PC-9 (cell line): ENCODE measurements around the gene MAST1. TPM values are rescaled to one million over a fixed set of nuclear protein-coding genes. Genes with fewer than 3 reads are reported as not detected.
A peak's percentile ranks its signal among the peaks of the same experiment; 100 is the strongest.

Experiments
- Bru-seq: library from RNA; stranded (reverse); fragments of 400-500 nt; gene quantifications from one replicate; lab custom pipeline; 2021; lab: Mats Ljungman, UMichigan
- BruChase-seq, 2 experiments: library from RNA; stranded (reverse); fragments of 400-500 nt; gene quantifications; one replicate each; lab custom pipeline; 2021; lab: Mats Ljungman, UMichigan
- BruUV-seq: library from RNA; stranded (reverse); fragments of 400-500 nt; replicated peaks from 2 replicates; lab custom pipeline; 2021; lab: Mats Ljungman, UMichigan
- CTCF ChIA-PET: fragments of 300-600 bp; sonication (Branson Sonifier 250); formaldehyde crosslinking; loops from one replicate; lab custom pipeline; 2022; ENCODE audit warnings: antibody characterized with exemption; lab: Charles Lee
- POLR2A ChIA-PET: fragments of 300-600 bp; sonication (Branson Sonifier 250); formaldehyde crosslinking; loops from one replicate; lab custom pipeline; 2022; ENCODE audit warnings: antibody characterized with exemption; ENCODE audit not compliant: unreplicated experiment; lab: Charles Lee
- DNase-seq, 2 experiments: peaks; one replicate each; pipeline versions ENCODE4 v3.0.0 to v3.0.0-alpha.2; 2015 to 2022; ENCODE audit warnings: mixed read lengths in 1 of 2
- H2AFZ ChIP-seq: fragments of 200-600 bp; sonication (generic); 2 replicates; pipeline ENCODE4 v1.8.1; 2017; ENCODE audit warnings: antibody characterized with exemption
- H3F3A ChIP-seq: fragments of 200-600 bp; sonication (generic); 2 replicates; pipeline ENCODE4 v1.8.1; 2017; ENCODE audit warnings: antibody characterized with exemption, mild to moderate bottlenecking, low read depth; ENCODE audit not compliant: insufficient read depth
- H3K27ac ChIP-seq: fragments of 200-600 bp; sonication (generic); 2 replicates; pipeline ENCODE4 v1.6.1; 2016; ENCODE audit warnings: mixed run types
- H3K27me3 ChIP-seq: fragments of 200-600 bp; sonication (generic); 2 replicates; pipeline ENCODE4 v1.6.1; 2016; ENCODE audit warnings: low read depth, mixed run types; ENCODE audit not compliant: insufficient read depth
- H3K36me3 ChIP-seq: fragments of 200-600 bp; sonication (generic); 2 replicates; pipeline ENCODE4 v1.6.1; 2016; ENCODE audit warnings: low read depth, mixed run types
- H3K4me1 ChIP-seq: fragments of 200-600 bp; sonication (generic); replicated peaks from 2 replicates; pipeline ENCODE4 v1.6.1; 2016; ENCODE audit warnings: mixed run types; ENCODE audit not compliant: insufficient read depth
- H3K4me2 ChIP-seq: fragments of 200-600 bp; sonication (generic); 2 replicates; pipeline ENCODE4 v1.6.1; 2017; ENCODE audit warnings: mixed run types
- H3K4me3 ChIP-seq: fragments of 200-600 bp; sonication (generic); 2 replicates; pipeline ENCODE4 v1.6.1; 2016; ENCODE audit warnings: mixed run types
- H3K79me2 ChIP-seq: fragments of 200-600 bp; sonication (generic); 2 replicates; pipeline ENCODE4 v1.6.1; 2017; ENCODE audit warnings: low read depth, mixed run types
- H3K9me2 ChIP-seq: fragments of 200-600 bp; sonication (generic); 2 replicates; pipeline ENCODE4 v1.8.1; 2017; ENCODE audit warnings: mild to moderate bottlenecking; ENCODE audit not compliant: insufficient read depth
- H3K9me3 ChIP-seq: fragments of 200-600 bp; sonication (generic); 2 replicates; pipeline ENCODE4 v1.8.1; 2016; ENCODE audit warnings: low read depth; ENCODE audit not compliant: insufficient read depth
- H4K20me1 ChIP-seq: fragments of 200-600 bp; sonication (generic); 2 replicates; pipeline ENCODE4 v1.8.1; 2017; ENCODE audit not compliant: insufficient read depth
- EZH2 ChIP-seq: fragments of 200-600 bp; sonication (generic); IDR thresholded peaks from 2 replicates; pipeline ENCODE4 v1.8.0; 2017; ENCODE audit warnings: antibody characterized with exemption, low read depth
- intact Hi-C: fragments of 100-400 bp; cut with micrococcal nuclease; formaldehyde crosslinking; loops from one replicate; pipeline ENCODE4 v1.10.0; 2022; ENCODE audit not compliant: unreplicated experiment
- long read RNA-seq: library from polyadenylated mRNA; stranded (forward); transcript quantifications from one replicate; pipeline ENCODE4 v2.0.0, GENCODE V29; 2022
- total RNA-seq: library from RNA; stranded (reverse); gene quantifications from 2 replicates; pipeline ENCODE4 v1.2.3, GENCODE V29; 2021
- TF ChIP-seq, protein P1 (sequence below): fragments of 200-600 bp; sonication (generic); conservative IDR thresholded peaks from 2 replicates; pipeline ENCODE4 v1.6.1; 2017; ENCODE audit warnings: mixed run types, antibody characterized with exemption, mild to moderate bottlenecking, moderate library complexity

The MAST1 gene
- total RNA-seq (11.4 and 11.9 TPM in 2 replicates), Bru-seq, nascent RNA (percentile 44 among the genes with signal in this experiment), BruChase-seq, experiment 1, labeled RNA remaining after a 2-hour chase (percentile 41 among the genes with signal in this experiment), BruChase-seq, experiment 2, labeled RNA remaining after a 6-hour chase (percentile 46 among the genes with signal in this experiment)
- long read RNA-seq, partial matches to known transcripts: 7 of 11 reads
- long read RNA-seq, other reads (novel, unspliced or antisense): 4 of 11 reads

DNA sequence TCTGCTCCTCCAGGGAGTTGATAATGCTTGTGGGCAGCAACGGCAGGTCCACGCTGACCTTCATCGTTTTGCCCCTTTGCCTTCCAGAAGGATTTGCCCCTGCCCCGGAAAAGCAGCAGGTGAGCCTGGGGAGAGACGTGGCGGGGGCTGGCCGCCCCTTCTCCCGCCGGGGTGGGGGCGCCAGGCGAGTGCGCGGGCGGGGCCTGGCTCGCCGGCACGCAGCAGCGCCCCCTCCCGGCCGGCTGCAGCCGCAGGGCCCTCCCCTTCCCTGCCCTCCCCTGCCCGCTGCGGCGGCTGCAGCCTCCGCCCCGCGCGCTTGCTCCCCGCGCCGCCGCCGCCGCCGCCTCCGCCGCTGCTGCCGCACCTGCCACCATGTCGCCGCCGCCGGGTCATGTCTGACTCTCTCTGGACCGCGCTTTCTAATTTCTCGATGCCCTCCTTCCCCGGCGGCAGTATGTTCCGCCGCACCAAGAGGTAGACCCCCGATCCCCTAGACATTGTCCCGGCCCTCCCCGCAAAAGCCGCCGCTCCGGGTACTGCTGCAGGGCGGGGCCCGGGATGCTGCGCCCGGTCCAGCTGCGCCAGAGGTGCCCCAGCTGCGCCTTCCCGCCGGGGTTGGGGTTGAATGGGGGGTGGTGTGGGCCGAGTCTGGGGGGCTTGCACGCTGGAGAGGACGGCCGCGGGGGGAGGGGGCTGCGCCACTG, at the start of gene MAST1:
Gene MAST1 (plus strand): TSS at position 334 of the 704 bp plus-strand sequence. CDS start 58 bp downstream, at position 392.
- intact Hi-C loops: no loop called here
- Histone ChIP-seq H2AFZ (peak within 1 kb of the TSS; percentile 81; the same call in 1 of the 2 replicates), H3K4me1 (peaks cover 14% of the 10 kb centered on the region)

DNA sequence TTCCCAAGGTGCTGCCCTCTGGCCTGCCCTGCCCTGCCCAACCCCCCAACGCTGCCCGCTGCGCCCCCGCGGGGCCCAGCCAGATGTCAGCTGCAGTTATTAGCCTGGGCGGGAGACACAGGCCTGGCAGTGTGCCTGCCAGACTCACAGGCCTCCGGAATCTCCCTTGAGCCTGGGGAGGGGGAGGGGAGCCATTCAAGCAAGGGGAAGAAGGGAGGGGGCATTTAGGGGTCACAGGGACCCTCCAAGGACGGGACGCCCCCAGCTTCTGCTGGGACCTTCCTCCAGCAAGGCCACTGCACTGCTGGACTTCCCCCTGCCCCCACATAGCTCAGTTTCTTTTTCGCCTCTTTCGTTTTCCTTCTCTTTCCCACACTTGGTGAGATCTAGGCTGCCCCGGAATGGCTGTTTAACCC, 49.6 kb upstream of the MAST1 start:
- peaks cover 78% of the 10 kb centered on the region for H3F3A ChIP-seq
- H3K4me2 ChIP-seq: peak overlapping the region; percentile 91
- H3K4me1 ChIP-seq: peaks cover 63% of the 10 kb centered on the region
- no peaks in the 10 kb centered on the region for H3K9me3 ChIP-seq
- H3K79me2 ChIP-seq: peaks cover 49% of the 10 kb centered on the region
- ChIA-PET POLR2A (interaction anchor here (0.5 to 1.8 kb wide), 7 partner anchors 10 to 178 kb away, joined by 3 to 18 read pairs (median 4); partner anchors contain the start of genes RNASEH2A, ZNF490 and ZNF791), CTCF (interaction anchor here (0.6 to 1.0 kb wide), 3 partner anchors 23 to 33 kb away, joined by 3 to 8 read pairs (median 3); no protein-coding TSS in a partner anchor)
- peak; percentile 50 to 80 for DNase-seq
- intact Hi-C loops: loop anchor here (5.0 to 10.0 kb wide), 2 partner anchors 374 to 1056 kb away; no protein-coding TSS in a partner anchor
- H3K27me3 ChIP-seq: no peaks in the 10 kb centered on the region
- H3K4me3 ChIP-seq: peak overlapping the region; percentile 73
- H3K36me3 ChIP-seq: no peaks in the 10 kb centered on the region; the same call in 1 of the 2 replicates
- TSS peak; percentile 31 for BruUV-seq
- no peaks in the 10 kb centered on the region for H3K9me2 ChIP-seq
- no peak for TF ChIP-seq EZH2
- TF ChIP-seq, protein P1, sequence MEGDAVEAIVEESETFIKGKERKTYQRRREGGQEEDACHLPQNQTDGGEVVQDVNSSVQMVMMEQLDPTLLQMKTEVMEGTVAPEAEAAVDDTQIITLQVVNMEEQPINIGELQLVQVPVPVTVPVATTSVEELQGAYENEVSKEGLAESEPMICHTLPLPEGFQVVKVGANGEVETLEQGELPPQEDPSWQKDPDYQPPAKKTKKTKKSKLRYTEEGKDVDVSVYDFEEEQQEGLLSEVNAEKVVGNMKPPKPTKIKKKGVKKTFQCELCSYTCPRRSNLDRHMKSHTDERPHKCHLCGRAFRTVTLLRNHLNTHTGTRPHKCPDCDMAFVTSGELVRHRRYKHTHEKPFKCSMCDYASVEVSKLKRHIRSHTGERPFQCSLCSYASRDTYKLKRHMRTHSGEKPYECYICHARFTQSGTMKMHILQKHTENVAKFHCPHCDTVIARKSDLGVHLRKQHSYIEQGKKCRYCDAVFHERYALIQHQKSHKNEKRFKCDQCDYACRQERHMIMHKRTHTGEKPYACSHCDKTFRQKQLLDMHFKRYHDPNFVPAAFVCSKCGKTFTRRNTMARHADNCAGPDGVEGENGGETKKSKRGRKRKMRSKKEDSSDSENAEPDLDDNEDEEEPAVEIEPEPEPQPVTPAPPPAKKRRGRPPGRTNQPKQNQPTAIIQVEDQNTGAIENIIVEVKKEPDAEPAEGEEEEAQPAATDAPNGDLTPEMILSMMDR: 0 out of 2 replicates have a peak, but pooled peaks have one; percentile 4
- peak overlapping the region; percentile 86 for H3K27ac ChIP-seq
- peaks cover 18% of the 10 kb centered on the region for H4K20me1 ChIP-seq
- H2AFZ ChIP-seq: no peak overlapping the region

More for the DNA sequence above, at the start of gene MAST1:
- H3K79me2 ChIP-seq: no peaks in the 10 kb centered on the region
- ChIA-PET POLR2A (no interaction called here), CTCF (no interaction called here)
- no peaks in the 10 kb centered on the region for H3K9me2 ChIP-seq
- H3K27ac ChIP-seq: no peak within 1 kb of the TSS
- H3K36me3 ChIP-seq: no peaks in the 10 kb centered on the region
- peak within 1 kb of the TSS; percentile 92 for H3K4me2 ChIP-seq
- no peak for TF ChIP-seq EZH2
- TF ChIP-seq, protein P1: peak; percentile 58
- H3K4me3 ChIP-seq: peak within 1 kb of the TSS; percentile 75
- no peaks in the 10 kb centered on the region for H4K20me1 ChIP-seq
- DNase-seq: peak in 1 of 2 experiments; percentile 65
- H3F3A ChIP-seq: peaks cover 50% of the 10 kb centered on the region
- BruUV-seq: no TSS peak
- peaks cover 5% of the 10 kb centered on the region; the same call in 1 of the 2 replicates for H3K27me3 ChIP-seq
- no peaks in the 10 kb centered on the region for H3K9me3 ChIP-seq
